Measurements from ENCODE around the gene CREB3L4.
"Not testable (repeated sequence)": the region's sequence is repeated elsewhere in the genome, so short reads cannot be mapped to it uniquely, and the experiment has no call there.

The CREB3L4 gene

DNA sequence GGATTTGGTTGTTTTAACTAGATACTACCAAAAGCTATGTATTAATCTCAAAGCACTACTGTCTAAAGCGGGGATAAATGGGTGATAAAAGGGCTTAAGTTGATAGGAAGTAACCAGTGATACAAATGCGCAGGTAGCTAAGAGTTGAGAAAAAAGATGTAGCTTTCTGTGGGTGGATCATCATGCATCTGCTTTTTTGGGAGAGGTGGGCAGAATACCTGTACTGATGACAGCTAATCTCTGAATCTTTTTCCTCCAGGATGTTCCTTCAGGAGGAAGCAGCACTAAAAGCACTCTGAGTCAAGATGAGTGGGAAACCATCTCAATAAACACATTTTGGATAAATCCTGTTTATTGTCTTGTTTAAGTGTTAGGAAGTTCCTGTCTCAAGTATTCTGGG is 24.1 kb downstream of the CREB3L4 start:
- Histone ChIP-seq H3K9me3 (ENCODE audit: insufficient read depth, low read length) (no peaks in the 10 kb centered on the region), H3K9ac (ENCODE audit: insufficient read length, low read depth) (peak overlapping the region; percentile 99), H3K27me3 (ENCODE audit: insufficient read depth, insufficient read length) (no peaks in the 10 kb centered on the region), H3K4me1 (ENCODE audit: insufficient read depth, insufficient read length) (no peaks in the 10 kb centered on the region), H3K4me3 (ENCODE audit: insufficient read length, low read depth) (peak overlapping the region; percentile 91), H3K36me3 (ENCODE audit: insufficient read depth, insufficient read length, low read length) (peaks cover 51% of the 10 kb centered on the region)
- no peak for TF ChIP-seq YY1 (IDR thresholded peaks at IDR 0.05; ENCODE audit: insufficient read depth, insufficient read length)
- TF ChIP-seq ZNF274 (IDR thresholded peaks at IDR 0.05; ENCODE audit: low read depth, low read length) = no peak
- TF ChIP-seq SUZ12 (IDR thresholded peaks at IDR 0.05; ENCODE audit: extremely low read depth, insufficient read depth, insufficient read length) = no peak
- DNase-seq (ENCODE audit: low read depth, low spot score) = no peak

DNA sequence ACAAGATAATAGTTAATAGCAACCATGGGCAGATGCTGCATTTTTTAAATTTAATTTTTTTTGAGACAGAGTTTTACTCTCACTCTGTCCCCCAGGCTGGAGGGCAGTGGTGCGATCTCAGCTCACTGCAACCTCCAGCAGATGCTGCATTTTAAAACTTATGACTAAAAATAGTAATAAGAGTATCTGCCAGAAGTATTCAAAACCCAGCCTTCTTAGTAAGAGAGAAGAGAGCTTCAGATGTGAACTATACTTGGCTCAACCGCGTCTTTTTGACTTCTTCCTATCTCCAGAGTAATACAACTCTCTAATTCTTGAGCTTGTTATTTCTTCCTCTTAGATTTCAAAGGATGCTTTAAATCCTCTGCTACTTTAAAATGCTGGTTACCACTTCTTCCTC is 27.5 kb downstream of the CREB3L4 start:
- Histone ChIP-seq H3K27me3 (ENCODE audit: insufficient read depth, insufficient read length) (no peaks in the 10 kb centered on the region), H3K9me3 (ENCODE audit: insufficient read depth, low read length) (no peaks in the 10 kb centered on the region), H3K4me3 (ENCODE audit: insufficient read length, low read depth) (no peak overlapping the region), H3K36me3 (ENCODE audit: insufficient read depth, insufficient read length, low read length) (peaks cover 51% of the 10 kb centered on the region), H3K9ac (ENCODE audit: insufficient read length, low read depth) (no peak overlapping the region), H3K4me1 (ENCODE audit: insufficient read depth, insufficient read length) (no peaks in the 10 kb centered on the region)
- DNase-seq (ENCODE audit: low read depth, low spot score) = no peak
- TF ChIP-seq SUZ12 (IDR thresholded peaks at IDR 0.05; ENCODE audit: extremely low read depth, insufficient read depth, insufficient read length) = no peak
- no peak for TF ChIP-seq YY1 (IDR thresholded peaks at IDR 0.05; ENCODE audit: insufficient read depth, insufficient read length)
- no peak for TF ChIP-seq ZNF274 (IDR thresholded peaks at IDR 0.05; ENCODE audit: low read depth, low read length)

DNA sequence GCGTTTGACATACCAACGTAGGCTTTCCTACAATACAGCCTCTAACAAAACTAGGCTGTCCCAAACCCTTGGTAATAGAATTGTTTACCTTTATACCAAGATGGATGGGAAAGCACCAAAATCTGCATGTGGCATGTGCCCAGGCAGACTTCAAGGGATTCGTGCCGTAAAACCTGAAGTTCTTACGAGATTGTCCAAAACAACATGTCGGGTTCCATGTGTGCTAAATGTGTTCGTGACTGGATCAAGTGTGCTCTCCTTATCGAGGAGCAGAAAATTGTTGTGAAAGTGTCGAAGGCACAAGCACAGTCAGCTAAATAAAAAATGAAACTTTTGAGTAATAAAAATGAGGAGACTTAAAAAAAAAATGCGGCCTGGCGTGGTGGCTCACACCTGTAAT is 27.9 kb downstream of the CREB3L4 start:
- Histone ChIP-seq H3K4me1 (ENCODE audit: insufficient read depth, insufficient read length) (no peaks in the 10 kb centered on the region), H3K4me3 (ENCODE audit: insufficient read length, low read depth) (no peak overlapping the region), H3K36me3 (ENCODE audit: insufficient read depth, insufficient read length, low read length) (peaks cover 51% of the 10 kb centered on the region), H3K9me3 (ENCODE audit: insufficient read depth, low read length) (no peaks in the 10 kb centered on the region), H3K27me3 (ENCODE audit: insufficient read depth, insufficient read length) (no peaks in the 10 kb centered on the region), H3K9ac (ENCODE audit: insufficient read length, low read depth) (no peak overlapping the region)
- DNase-seq (ENCODE audit: low read depth, low spot score) = no peak
- no peak for TF ChIP-seq ZNF274 (IDR thresholded peaks at IDR 0.05; ENCODE audit: low read depth, low read length)
- no peak for TF ChIP-seq SUZ12 (IDR thresholded peaks at IDR 0.05; ENCODE audit: extremely low read depth, insufficient read depth, insufficient read length)
- no peak for TF ChIP-seq YY1 (IDR thresholded peaks at IDR 0.05; ENCODE audit: insufficient read depth, insufficient read length)

DNA sequence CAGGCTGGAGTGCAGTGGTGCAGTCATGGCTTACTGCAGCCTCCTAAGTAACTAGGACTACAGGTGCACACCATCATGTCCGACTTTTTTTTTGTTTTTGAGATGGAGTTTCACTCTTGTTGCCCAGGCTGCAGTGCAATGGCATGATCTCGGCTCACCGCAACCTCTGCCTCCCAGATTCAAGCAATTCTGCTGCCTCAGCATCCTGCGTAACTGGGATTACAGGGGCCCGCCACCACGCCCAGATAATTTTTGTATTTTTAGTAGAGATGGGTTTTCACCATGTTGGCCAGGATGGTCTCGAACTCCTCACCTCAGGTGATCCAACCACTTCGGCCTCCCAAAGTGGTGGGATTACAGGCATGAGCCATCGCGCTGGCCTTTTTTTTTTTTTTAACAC is 29.2 kb downstream of the CREB3L4 start:
- not testable (repeated sequence) for H3K4me1 ChIP-seq (ENCODE audit: insufficient read depth, insufficient read length); DNase-seq (ENCODE audit: low read depth, low spot score); H3K9me3 ChIP-seq (ENCODE audit: insufficient read depth, low read length); H3K27me3 ChIP-seq (ENCODE audit: insufficient read depth, insufficient read length); H3K9ac ChIP-seq (ENCODE audit: insufficient read length, low read depth); H3K4me3 ChIP-seq (ENCODE audit: insufficient read length, low read depth)
- H3K36me3 ChIP-seq (ENCODE audit: insufficient read depth, insufficient read length, low read length) = peaks cover 41% of the 10 kb centered on the region

DNA sequence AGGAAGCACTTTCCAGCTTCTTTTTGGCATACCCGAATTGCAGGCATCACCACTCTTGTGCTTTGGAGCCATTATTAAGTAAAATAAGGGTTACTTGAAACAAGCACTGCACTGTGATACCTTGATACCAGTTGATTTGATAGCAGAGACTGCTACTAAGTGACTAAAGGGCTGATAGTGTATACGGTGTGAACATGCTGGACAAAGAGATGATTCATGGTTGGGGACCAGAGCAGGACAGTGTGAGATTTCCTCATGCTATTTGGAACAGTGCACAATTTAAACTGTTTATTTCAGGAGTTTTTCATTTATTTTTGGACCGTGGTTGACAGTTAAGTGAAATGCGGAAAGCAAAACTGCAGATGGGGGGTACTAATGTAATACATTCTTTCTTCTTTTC is 32.7 kb downstream of the CREB3L4 start:
- no peak for DNase-seq (ENCODE audit: low read depth, low spot score)
- Histone ChIP-seq H3K4me1 (ENCODE audit: insufficient read depth, insufficient read length) (peaks cover 3% of the 10 kb centered on the region), H3K27me3 (ENCODE audit: insufficient read depth, insufficient read length) (no peaks in the 10 kb centered on the region), H3K36me3 (ENCODE audit: insufficient read depth, insufficient read length, low read length) (peaks cover 10% of the 10 kb centered on the region), H3K4me3 (ENCODE audit: insufficient read length, low read depth) (no peak overlapping the region), H3K9ac (ENCODE audit: insufficient read length, low read depth) (no peak overlapping the region), H3K9me3 (ENCODE audit: insufficient read depth, low read length) (no peaks in the 10 kb centered on the region)
- TF ChIP-seq ZNF274 (IDR thresholded peaks at IDR 0.05; ENCODE audit: low read depth, low read length) (no peak), SUZ12 (IDR thresholded peaks at IDR 0.05; ENCODE audit: extremely low read depth, insufficient read depth, insufficient read length) (no peak), YY1 (IDR thresholded peaks at IDR 0.05; ENCODE audit: insufficient read depth, insufficient read length) (no peak)

GRCh38 chr1:154006136-154006535 is 38.4 kb downstream of the CREB3L4 start:
- H3K9ac ChIP-seq (ENCODE audit: insufficient read length, low read depth) = no peak overlapping the region
- H3K36me3 ChIP-seq (ENCODE audit: insufficient read depth, insufficient read length, low read length) = peaks cover 3% of the 10 kb centered on the region
- H3K27me3 ChIP-seq (ENCODE audit: insufficient read depth, insufficient read length) = no peaks in the 10 kb centered on the region
- TF ChIP-seq ZNF274 (IDR thresholded peaks at IDR 0.05; ENCODE audit: low read depth, low read length) (no peak), YY1 (IDR thresholded peaks at IDR 0.05; ENCODE audit: insufficient read depth, insufficient read length) (no peak), SUZ12 (IDR thresholded peaks at IDR 0.05; ENCODE audit: extremely low read depth, insufficient read depth, insufficient read length) (no peak)
- no peak overlapping the region for H3K4me3 ChIP-seq (ENCODE audit: insufficient read length, low read depth)
- no peaks in the 10 kb centered on the region for H3K9me3 ChIP-seq (ENCODE audit: insufficient read depth, low read length)
- H3K4me1 ChIP-seq (ENCODE audit: insufficient read depth, insufficient read length) = peaks cover 3% of the 10 kb centered on the region
- DNase-seq (ENCODE audit: low read depth, low spot score) = no peak

- no peaks in the 10 kb centered on the region for H3K36me3 ChIP-seq (ENCODE audit: insufficient read depth, insufficient read length, low read length)
- H3K9me3 ChIP-seq (ENCODE audit: insufficient read depth, low read length) = no peaks in the 10 kb centered on the region
- H3K4me1 ChIP-seq (ENCODE audit: insufficient read depth, insufficient read length) = no peaks in the 10 kb centered on the region
- H3K9ac ChIP-seq (ENCODE audit: insufficient read length, low read depth) = no peak overlapping the region
- no peak overlapping the region for H3K4me3 ChIP-seq (ENCODE audit: insufficient read length, low read depth)
- no peaks in the 10 kb centered on the region for H3K27me3 ChIP-seq (ENCODE audit: insufficient read depth, insufficient read length)
- DNase-seq (ENCODE audit: low read depth, low spot score) = no peak
- TF ChIP-seq SUZ12 (IDR thresholded peaks at IDR 0.05; ENCODE audit: extremely low read depth, insufficient read depth, insufficient read length) (no peak), ZNF274 (IDR thresholded peaks at IDR 0.05; ENCODE audit: low read depth, low read length) (no peak), YY1 (IDR thresholded peaks at IDR 0.05; ENCODE audit: insufficient read depth, insufficient read length) (no peak)
Observed at GRCh38 chr1:154012129-154012528, 44.4 kb downstream of the CREB3L4 start.

- not testable (repeated sequence) for H3K36me3 ChIP-seq (ENCODE audit: insufficient read depth, insufficient read length, low read length); H3K4me3 ChIP-seq (ENCODE audit: insufficient read length, low read depth); H3K9ac ChIP-seq (ENCODE audit: insufficient read length, low read depth); H3K4me1 ChIP-seq (ENCODE audit: insufficient read depth, insufficient read length); H3K9me3 ChIP-seq (ENCODE audit: insufficient read depth, low read length); DNase-seq (ENCODE audit: low read depth, low spot score); H3K27me3 ChIP-seq (ENCODE audit: insufficient read depth, insufficient read length)
Observed at GRCh38 chr1:154012543-154012942, 44.8 kb downstream of the CREB3L4 start.
